DMS 273 treated with DMSO at 0.1 percent for 48 hours (cell line): Measurements from ENCODE around the gene ZNF423.
A peak's percentile ranks its signal among the peaks of the same experiment; 100 is the strongest.

Source experiments
- DNase-seq: peaks from one replicate; lab custom pipeline; 2025; lab: John Stamatoyannopoulos, UW

Gene ZNF423

GRCh38 chr16:49750341-49751000 is 105.4 kb downstream of the ZNF423 start:
- peak; percentile 65 for DNase-seq

GRCh38 chr16:49749816-49750215 is 106.1 kb downstream of the ZNF423 start:
- no peak for DNase-seq

GRCh38 chr16:49748322-49748721 is 107.6 kb downstream of the ZNF423 start:
- DNase-seq = peak; percentile 67

- DNase-seq = no peak
These were observed 108.3 kb downstream of the ZNF423 start for GRCh38 chr16:49747654-49748053.

- DNase-seq = no peak
These were observed 109.4 kb downstream of the ZNF423 start for GRCh38 chr16:49746545-49746944.

- DNase-seq = no peak
These were observed 110.6 kb downstream of the ZNF423 start for GRCh38 chr16:49745311-49745747.

- no peak for DNase-seq
These were observed 111.4 kb downstream of the ZNF423 start for GRCh38 chr16:49744244-49745220.

GRCh38 chr16:49743658-49744057 is 112.3 kb downstream of the ZNF423 start:
- no peak for DNase-seq

- DNase-seq = no peak
These were observed 112.8 kb downstream of the ZNF423 start for GRCh38 chr16:49743203-49743464.

- DNase-seq = no peak
These were observed 113.3 kb downstream of the ZNF423 start for GRCh38 chr16:49742428-49743202.

GRCh38 chr16:49740256-49740655 is 115.7 kb downstream of the ZNF423 start:
- DNase-seq = no peak

GRCh38 chr16:49739381-49739780 is 116.5 kb downstream of the ZNF423 start:
- DNase-seq = no peak

GRCh38 chr16:49738832-49739231 is 117.1 kb downstream of the ZNF423 start:
- no peak for DNase-seq

GRCh38 chr16:49738001-49738400 is 117.9 kb downstream of the ZNF423 start:
- DNase-seq = no peak

- no peak for DNase-seq
These were observed 118.4 kb downstream of the ZNF423 start for GRCh38 chr16:49737541-49737940.

- DNase-seq = no peak
These were observed 121.6 kb downstream of the ZNF423 start for GRCh38 chr16:49734331-49734730.

- DNase-seq = no peak
These were observed 122.5 kb downstream of the ZNF423 start for GRCh38 chr16:49733313-49734009.

- DNase-seq = no peak
These were observed 124.0 kb downstream of the ZNF423 start for GRCh38 chr16:49731911-49732310.

GRCh38 chr16:49730772-49731171 is 125.1 kb downstream of the ZNF423 start:
- no peak for DNase-seq

GRCh38 chr16:49727611-49728010 is 128.3 kb downstream of the ZNF423 start:
- no peak for DNase-seq

GRCh38 chr16:49726155-49726554 is 129.8 kb downstream of the ZNF423 start:
- DNase-seq = no peak

- DNase-seq = peak; percentile 57
These were observed 130.3 kb downstream of the ZNF423 start for GRCh38 chr16:49725651-49726050.
